ENCODE data around the gene IFI44L. TPM values are rescaled to one million over a fixed set of nuclear protein-coding genes. Genes with fewer than 3 reads are reported as not detected.

The IFI44L gene
- total and polyA plus RNA-seq, 8 donors: 3.3 to 24.0 (median 4.2) TPM

- H3K9me3 ChIP-seq: no peaks in the 10 kb centered on the region
- no peaks in the 10 kb centered on the region for H3K27me3 ChIP-seq
- DNase-seq: no peak
- no peak overlapping the region for H3K4me3 ChIP-seq
- H3K4me1 ChIP-seq: no peaks in the 10 kb centered on the region
- intact Hi-C loops (cut with DNase I): no loop called here
- H3K36me3 ChIP-seq: no peaks in the 10 kb centered on the region
- TF ChIP-seq, protein P1, sequence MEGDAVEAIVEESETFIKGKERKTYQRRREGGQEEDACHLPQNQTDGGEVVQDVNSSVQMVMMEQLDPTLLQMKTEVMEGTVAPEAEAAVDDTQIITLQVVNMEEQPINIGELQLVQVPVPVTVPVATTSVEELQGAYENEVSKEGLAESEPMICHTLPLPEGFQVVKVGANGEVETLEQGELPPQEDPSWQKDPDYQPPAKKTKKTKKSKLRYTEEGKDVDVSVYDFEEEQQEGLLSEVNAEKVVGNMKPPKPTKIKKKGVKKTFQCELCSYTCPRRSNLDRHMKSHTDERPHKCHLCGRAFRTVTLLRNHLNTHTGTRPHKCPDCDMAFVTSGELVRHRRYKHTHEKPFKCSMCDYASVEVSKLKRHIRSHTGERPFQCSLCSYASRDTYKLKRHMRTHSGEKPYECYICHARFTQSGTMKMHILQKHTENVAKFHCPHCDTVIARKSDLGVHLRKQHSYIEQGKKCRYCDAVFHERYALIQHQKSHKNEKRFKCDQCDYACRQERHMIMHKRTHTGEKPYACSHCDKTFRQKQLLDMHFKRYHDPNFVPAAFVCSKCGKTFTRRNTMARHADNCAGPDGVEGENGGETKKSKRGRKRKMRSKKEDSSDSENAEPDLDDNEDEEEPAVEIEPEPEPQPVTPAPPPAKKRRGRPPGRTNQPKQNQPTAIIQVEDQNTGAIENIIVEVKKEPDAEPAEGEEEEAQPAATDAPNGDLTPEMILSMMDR (IDR thresholded peaks at IDR 0.05): no peak
- no peak overlapping the region for H3K27ac ChIP-seq
- ATAC-seq: no peak
These were observed 71.9 kb downstream of the IFI44L start for GRCh38 chr1:78691995-78692747.

Other genes starting within 250 kb of the IFI44L start
- gene PTGFR, start 129.5 kb upstream of the IFI44L start, total RNA-seq: 1 to 10 TPM; 2.1 to 4.7 TPM
- under 1 TPM; 0.10 to 0.20 (median 0.13) TPM for gene PTGFR, start 129.5 kb upstream of the IFI44L start, polyA plus RNA-seq (ENCODE audit: insufficient read length in 6 of 6)
- 10 to 100 TPM; 40.8 to 58.4 TPM for gene IFI44, start 29.4 kb downstream of the IFI44L start, total RNA-seq
- gene IFI44, start 29.4 kb downstream of the IFI44L start, polyA plus RNA-seq (ENCODE audit: insufficient read length in 6 of 6): 10 to 100 TPM; 44.8 to 77.8 (median 53.7) TPM

All from left lung (tissue), 10 donors.